ENCODE data around the gene MTMR2.

- TF ChIP-seq FOXJ3 (CRISPR knock-in tag; IDR thresholded peaks at IDR 0.05) (no peak), POLR2AphosphoS5 (IDR thresholded peaks at IDR 0.05; ENCODE audit: low read depth, low read length) (no peak), CTCF (IDR thresholded peaks at IDR 0.05) (no peak), RAD21 (IDR thresholded peaks at IDR 0.05; ENCODE audit: low read length) (no peak), SIN3A (IDR thresholded peaks at IDR 0.05; ENCODE audit: borderline replicate concordance, low read depth, low read length) (no peak), TCF12 (IDR thresholded peaks at IDR 0.05) (no peak), GABPA (IDR thresholded peaks at IDR 0.05; ENCODE audit: low read depth) (no peak), SMC3 (IDR thresholded peaks at IDR 0.05; ENCODE audit: low read depth, low read length) (no peak)
Measured at GRCh38 chr11:95888852-95889251, 35.1 kb downstream of the MTMR2 start.
